ENCODE measurements around the gene TRMT6.

DNA sequence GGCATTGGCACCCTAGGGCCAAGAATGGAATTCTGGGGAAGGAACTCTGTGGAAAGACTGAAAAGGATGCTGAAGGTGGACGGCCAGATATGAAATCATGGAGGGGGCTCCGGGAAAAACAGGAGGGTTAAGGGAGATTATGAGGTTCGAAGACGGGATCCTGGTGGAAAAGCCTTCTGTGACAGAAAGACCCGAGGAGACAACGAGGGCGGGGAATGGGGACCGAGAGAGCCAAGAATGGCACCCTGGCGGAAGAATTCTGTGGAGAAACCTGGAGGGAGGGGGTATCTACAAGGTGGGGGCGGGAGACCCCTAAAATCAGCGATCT lies 426 bp downstream of the TRMT6 start:
- TF ChIP-seq, protein P1, sequence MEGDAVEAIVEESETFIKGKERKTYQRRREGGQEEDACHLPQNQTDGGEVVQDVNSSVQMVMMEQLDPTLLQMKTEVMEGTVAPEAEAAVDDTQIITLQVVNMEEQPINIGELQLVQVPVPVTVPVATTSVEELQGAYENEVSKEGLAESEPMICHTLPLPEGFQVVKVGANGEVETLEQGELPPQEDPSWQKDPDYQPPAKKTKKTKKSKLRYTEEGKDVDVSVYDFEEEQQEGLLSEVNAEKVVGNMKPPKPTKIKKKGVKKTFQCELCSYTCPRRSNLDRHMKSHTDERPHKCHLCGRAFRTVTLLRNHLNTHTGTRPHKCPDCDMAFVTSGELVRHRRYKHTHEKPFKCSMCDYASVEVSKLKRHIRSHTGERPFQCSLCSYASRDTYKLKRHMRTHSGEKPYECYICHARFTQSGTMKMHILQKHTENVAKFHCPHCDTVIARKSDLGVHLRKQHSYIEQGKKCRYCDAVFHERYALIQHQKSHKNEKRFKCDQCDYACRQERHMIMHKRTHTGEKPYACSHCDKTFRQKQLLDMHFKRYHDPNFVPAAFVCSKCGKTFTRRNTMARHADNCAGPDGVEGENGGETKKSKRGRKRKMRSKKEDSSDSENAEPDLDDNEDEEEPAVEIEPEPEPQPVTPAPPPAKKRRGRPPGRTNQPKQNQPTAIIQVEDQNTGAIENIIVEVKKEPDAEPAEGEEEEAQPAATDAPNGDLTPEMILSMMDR (IDR thresholded peaks at IDR 0.05), result no peak
- no peak for TF ChIP-seq ZFX (IDR thresholded peaks at IDR 0.05; ENCODE audit: borderline replicate concordance)
